NOMO-1 (cell line): ENCODE measurements around the gene SENP5.

ENCODE experiments used
- DNase-seq, 2 experiments: peaks; one replicate each; lab custom pipeline; 2025; ENCODE audit not compliant: unreplicated experiment in 2 of 2; lab: John Stamatoyannopoulos, UW

SENP5 gene

DNA sequence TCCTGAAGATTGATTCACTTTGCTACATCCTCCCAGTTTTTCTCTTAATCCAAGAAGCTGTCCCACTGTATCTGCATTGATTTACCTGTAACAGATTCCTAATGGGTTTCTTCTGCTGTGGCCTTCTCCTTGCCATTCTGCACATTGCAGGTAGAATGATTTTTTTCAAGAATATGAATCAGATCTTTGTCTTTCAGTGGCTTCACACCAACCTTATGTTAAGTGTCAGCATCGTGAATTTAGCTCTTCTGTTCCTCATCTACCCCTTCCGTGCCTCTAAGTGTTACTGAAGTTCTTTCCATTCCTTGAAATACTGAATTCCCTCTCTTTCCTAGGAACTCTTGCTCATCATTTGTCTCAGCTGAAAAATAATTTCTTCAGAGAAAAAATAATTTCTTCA lies 7.5 kb downstream of the SENP5 start:
- no peak for DNase-seq

GRCh38 chr3:196883361-196883760 lies 15.6 kb downstream of the SENP5 start:
- no peak for DNase-seq

DNA sequence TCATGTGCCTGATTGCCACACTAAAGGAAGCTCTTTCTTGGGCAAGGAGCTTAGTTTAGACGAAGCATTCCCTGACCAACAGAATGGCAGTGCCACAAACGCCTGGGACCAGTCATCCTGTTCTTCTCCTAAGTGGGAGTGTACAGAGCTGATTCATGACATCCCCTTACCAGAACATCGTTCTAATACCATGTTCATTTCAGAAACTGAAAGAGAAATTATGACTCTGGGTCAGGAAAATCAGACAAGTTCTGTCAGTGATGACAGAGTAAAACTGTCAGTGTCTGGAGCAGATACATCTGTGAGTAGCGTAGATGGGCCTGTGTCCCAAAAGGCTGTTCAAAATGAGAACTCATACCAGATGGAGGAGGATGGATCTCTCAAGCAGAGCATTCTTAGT lies 18.4 kb downstream of the SENP5 start:
- DNase-seq: no peak

DNA sequence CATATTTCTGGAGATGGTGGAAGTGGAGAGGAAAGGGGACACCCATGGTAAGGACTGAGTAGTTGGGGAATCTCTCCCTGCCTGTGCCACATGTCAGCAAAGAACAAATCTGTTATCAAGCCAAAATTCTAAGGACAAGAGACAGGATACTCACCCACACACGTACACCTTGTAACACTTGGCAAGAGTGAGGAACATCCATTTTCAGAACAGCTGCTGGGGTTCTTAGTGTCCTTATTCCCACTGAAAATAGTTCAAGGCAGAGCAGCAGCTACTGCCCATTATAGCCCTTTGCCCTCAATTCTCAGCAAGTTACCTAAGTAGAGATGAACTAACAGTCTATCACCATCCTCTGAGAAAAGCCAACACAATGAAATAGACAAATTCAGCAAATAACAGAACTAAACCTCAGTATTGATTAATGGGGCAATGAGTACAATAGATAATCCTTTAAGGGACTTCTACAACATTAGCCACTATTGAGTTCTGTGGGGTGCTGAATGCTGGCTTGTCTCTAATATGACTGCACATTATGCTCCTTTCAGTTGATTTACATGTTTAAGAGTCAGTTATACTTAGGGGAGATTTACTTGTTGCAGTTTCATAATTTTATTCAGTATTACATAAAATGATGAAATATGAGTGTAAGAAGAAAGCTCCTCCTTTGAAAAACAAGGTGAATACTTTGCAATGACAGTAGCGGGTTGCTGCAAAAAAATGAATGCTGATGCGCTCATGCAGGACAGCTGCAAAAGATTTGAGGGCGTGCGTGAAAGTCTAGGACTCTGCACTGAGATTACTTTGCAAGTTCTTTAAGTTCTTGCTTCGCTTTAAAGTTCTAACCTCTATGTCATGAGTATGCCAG lies 22.4 kb downstream of the SENP5 start:
- no peak for DNase-seq

GRCh38 chr3:196894557-196895295 lies 27.0 kb downstream of the SENP5 start:
- no peak for DNase-seq

GRCh38 chr3:196896229-196896628 lies 28.5 kb downstream of the SENP5 start:
- no peak for DNase-seq

- DNase-seq: no peak
Observed at GRCh38 chr3:196901768-196902167, 34.0 kb downstream of the SENP5 start.

DNA sequence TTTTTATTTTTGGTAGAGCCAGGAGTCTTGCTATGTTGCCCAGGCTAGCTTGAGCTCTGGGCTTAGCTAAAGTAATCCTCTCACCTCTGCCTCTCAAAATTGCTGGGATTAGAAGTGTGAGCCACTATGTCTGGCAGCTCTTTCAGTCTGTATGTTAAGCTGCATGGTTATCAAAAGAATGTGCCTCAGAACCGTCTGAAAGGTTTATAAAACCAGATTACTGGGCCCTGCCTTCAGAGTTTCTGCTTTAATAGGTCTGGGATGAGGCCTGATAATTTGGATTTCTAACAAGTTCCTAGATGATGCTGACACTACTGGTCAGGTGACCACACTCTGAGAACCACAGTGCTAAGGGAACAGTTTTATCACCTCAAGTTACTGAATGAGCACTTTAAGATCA lies 34.6 kb downstream of the SENP5 start:
- DNase-seq: no peak

- DNase-seq: no peak
Observed at GRCh38 chr3:196903740-196904139, 36.0 kb downstream of the SENP5 start.

GRCh38 chr3:196914866-196915265 lies 47.1 kb downstream of the SENP5 start:
- no peak for DNase-seq

GRCh38 chr3:196915375-196915774 lies 47.7 kb downstream of the SENP5 start:
- DNase-seq: no peak

DNA sequence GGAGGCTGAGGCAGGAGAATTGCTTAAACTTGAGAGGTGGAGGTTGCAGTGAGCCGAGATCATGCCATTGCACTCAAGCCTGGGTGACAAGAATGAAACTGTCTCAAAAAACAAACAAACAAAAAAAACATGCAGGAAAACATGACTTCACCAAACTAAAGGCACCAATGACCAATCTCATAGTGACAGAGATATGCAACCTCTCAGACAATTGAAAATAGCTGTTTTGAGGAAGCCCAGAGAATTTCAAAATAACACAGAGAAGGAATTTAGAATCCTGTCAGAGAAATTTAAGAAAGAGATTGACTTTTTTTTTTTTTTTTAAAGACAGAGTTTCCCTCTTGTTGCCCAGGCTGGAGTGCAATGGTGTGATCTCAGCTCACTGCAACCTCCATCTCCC lies 48.5 kb downstream of the SENP5 start:
- no peak for DNase-seq

DNA sequence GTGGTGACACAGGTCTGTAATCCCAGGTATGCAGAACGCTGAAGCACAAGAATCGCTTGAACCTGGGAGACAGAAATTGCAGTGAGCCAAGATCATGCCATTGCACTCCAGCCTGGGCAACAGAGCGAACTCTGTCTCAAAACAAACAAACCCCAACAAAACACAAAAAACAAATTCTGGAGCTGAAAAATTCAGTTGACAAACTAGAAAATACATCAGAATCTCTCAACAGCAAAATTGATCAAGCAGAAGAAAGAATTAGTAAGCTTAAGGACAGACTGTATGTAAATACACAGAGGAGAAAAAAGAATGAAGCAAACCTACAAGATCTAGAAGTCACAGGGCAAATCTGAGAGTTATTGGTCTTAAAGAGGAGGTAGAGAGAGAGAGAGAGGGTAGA lies 49.3 kb downstream of the SENP5 start:
- no peak for DNase-seq

DNA sequence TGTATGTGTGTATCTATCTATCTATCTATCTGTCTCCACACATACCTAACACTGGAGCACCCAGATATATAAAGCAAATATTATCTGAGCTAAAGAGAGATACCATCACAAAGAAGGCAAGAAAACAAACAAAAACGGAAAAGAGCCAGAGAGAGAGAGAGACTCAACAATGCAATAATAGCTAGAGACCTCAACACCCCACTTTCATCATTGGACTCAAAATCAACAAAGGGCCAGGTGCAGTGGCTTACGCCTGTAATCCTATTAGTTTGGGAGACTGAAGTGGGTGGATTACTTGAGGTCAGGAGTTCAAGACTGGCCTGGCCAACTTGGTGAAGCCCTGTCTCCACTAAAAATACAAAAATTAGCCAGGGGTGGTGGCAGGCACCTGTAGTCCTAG lies 51.2 kb downstream of the SENP5 start:
- no peak for DNase-seq

GRCh38 chr3:196920733-196921132 lies 53.0 kb downstream of the SENP5 start:
- DNase-seq: peak; percentile 80 to 96

- no peak for DNase-seq
Observed at GRCh38 chr3:196927571-196928453, 60.1 kb downstream of the SENP5 start.

- DNase-seq: no peak
Observed at GRCh38 chr3:196931157-196931556, 63.4 kb downstream of the SENP5 start.

DNA sequence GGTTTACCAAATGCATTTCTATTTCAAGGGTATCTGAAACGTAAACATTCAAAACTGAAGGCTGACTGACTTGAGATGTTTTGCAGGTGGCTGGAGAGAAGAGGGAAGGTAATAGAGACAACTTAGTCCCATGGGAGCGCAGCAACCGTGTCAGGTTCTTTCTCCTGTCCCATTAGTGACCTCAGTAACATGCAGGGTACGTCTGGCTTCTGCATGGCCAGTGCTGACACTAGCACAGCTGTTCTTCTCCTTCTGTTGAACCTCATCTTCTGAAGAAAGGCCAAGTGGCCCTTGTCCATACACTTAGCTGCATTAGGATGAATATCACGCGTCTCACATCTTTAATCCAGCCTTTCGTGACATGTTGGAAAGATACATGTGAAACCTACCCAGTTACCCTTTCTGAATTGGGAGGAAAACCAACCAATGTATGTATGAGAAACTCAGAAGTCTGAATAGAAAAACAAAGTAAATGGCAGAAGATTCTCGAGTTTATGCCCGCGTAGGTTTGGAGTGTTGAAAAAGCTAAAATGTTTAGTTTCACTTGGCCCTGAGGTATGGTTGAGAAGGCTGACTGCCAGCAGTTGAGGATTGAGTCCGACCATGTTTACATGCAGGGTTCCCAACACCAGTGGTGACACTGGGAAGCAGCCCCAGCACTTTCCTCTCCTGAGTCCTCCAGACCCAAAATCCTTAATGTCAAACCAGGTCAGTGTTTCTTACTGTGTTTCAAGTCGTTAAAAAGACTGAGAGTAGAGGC lies 64.3 kb downstream of the SENP5 start:
- DNase-seq: no peak

DNA sequence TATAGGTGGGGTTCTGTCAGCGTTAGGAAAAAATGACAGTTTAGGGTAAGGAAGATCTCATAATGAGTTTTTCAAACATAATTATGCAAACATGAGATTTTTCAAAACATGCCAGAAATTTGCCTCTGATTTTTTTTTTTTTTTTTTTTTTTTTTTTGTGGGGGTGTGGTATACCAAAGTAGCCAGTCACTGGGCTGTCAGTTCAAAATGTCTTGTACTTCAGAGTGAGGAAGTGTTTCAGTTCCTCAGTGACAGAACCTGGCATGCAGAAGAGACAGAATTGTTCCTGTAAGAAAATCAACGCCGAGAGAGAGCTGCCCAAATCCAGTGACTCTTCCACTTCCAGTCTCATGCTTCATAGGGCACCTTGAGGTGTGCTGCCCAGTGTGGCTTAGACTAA lies 64.9 kb downstream of the SENP5 start:
- DNase-seq: peak in 1 of 2 experiments; percentile 42

- DNase-seq: no peak
Observed at GRCh38 chr3:196936288-196936687, 68.6 kb downstream of the SENP5 start.
